Panc1 (cell line): ENCODE measurements around the gene SBF1. TPM values are rescaled to one million over a fixed set of nuclear protein-coding genes. Genes with fewer than 3 reads are reported as not detected.
A peak's percentile ranks its signal among the peaks of the same experiment; 100 is the strongest.

ENCODE experiments used
- ATAC-seq: fragments of 200-7000 bp; cut with Tn5 transposase; 2 replicates; pipeline ENCODE4 v1.9.1; 2020; ENCODE audit warnings: mild to moderate bottlenecking, moderate library complexity
- BruUV-seq: library from RNA; stranded (reverse); fragments of 400-500 nt; replicated peaks from 2 replicates; lab custom pipeline; 2021; lab: Mats Ljungman, UMichigan
- CTCF ChIA-PET: fragments of 300-600 bp; sonication (Branson Sonifier 250); formaldehyde crosslinking; loops from one replicate; lab custom pipeline; 2022; ENCODE audit warnings: antibody characterized with exemption; lab: Charles Lee
- POLR2A ChIA-PET: fragments of 300-600 bp; sonication (Branson Sonifier 250); formaldehyde crosslinking; loops from one replicate; lab custom pipeline; 2022; ENCODE audit warnings: antibody characterized with exemption; lab: Charles Lee
- DNase-seq: peaks from one replicate; pipeline ENCODE4 v3.0.0-alpha.2; 2010; ENCODE audit warnings: low read depth, low spot score
- H3K27ac ChIP-seq: 2 replicates; pipeline ENCODE4 v1.5.1; 2011; ENCODE audit warnings: mild to moderate bottlenecking, low read length, inconsistent platforms
- H3K27me3 ChIP-seq: fragments of 200-500 bp; sonication (Bioruptor generic); 2 replicates; pipeline ENCODE4 v1.6.0; 2014; ENCODE audit warnings: low read length, inconsistent platforms; ENCODE audit not compliant: control insufficient read depth, insufficient read depth
- H3K36me3 ChIP-seq: fragments of 200-500 bp; sonication (Bioruptor generic); 2 replicates; pipeline ENCODE4 v1.5.1; 2014; ENCODE audit warnings: inconsistent platforms, mild to moderate bottlenecking, low read length, moderate library complexity; ENCODE audit not compliant: control insufficient read depth, insufficient read depth
- H3K4me1 ChIP-seq: 2 replicates; pipeline ENCODE4 v1.5.1; 2011; ENCODE audit warnings: inconsistent platforms, mild to moderate bottlenecking, low read length, moderate library complexity; ENCODE audit not compliant: control insufficient read depth, insufficient read depth
- H3K4me3 ChIP-seq, 2 experiments: 2 replicates each; pipeline ENCODE4 v1.5.1; 2011 to 2012; ENCODE audit warnings: low read depth in 2 of 2, low read length in 2 of 2, mild to moderate bottlenecking in 2 of 2, inconsistent platforms in 1 of 2, moderate library complexity in 1 of 2
- H3K9me3 ChIP-seq: fragments of 200-500 bp; sonication (Bioruptor generic); 2 replicates; pipeline ENCODE4 v1.5.1; 2014; ENCODE audit warnings: low read depth, mild to moderate bottlenecking, inconsistent platforms, low read length, moderate library complexity; ENCODE audit not compliant: control insufficient read depth, insufficient read depth
- POLR2AphosphoS5 ChIP-seq: IDR thresholded peaks from 2 replicates; pipeline ENCODE4 v1.6.1; 2012; ENCODE audit warnings: mild to moderate bottlenecking, low read depth, low read length, moderate library complexity
- REST ChIP-seq, 2 experiments: IDR thresholded peaks; 2 replicates each; pipeline ENCODE4 v1.6.1; 2011 to 2012; ENCODE audit warnings: low read depth in 2 of 2, control low read depth in 1 of 2, low read length in 1 of 2, mild to moderate bottlenecking in 1 of 2, moderate library complexity in 1 of 2; ENCODE audit not compliant: insufficient read depth in 1 of 2
- SIN3A ChIP-seq: IDR thresholded peaks from 2 replicates; pipeline ENCODE4 v1.6.1; 2012; ENCODE audit warnings: low read depth, mild to moderate bottlenecking, low read length, moderate library complexity, borderline replicate concordance; ENCODE audit not compliant: insufficient read depth
- TCF7L2 ChIP-seq: IDR thresholded peaks from 2 replicates; pipeline ENCODE4 v1.6.1; 2011; ENCODE audit warnings: mild to moderate bottlenecking, low read depth, low read length, inconsistent platforms
- in situ Hi-C: cut with HindIII; loops from 2 replicates; pipeline ENCODE4 v1.10.0; 2016; ENCODE audit warnings: low sequenced_read_pairs, low pct_unique_long_range_greater_than_20kb
- intact Hi-C: fragments of 100-400 bp; cut with micrococcal nuclease; formaldehyde crosslinking; loops from one replicate; pipeline ENCODE4 v1.10.0; 2022; ENCODE audit not compliant: unreplicated experiment
- total RNA-seq: library from RNA; stranded (reverse); gene quantifications from one replicate; pipeline ENCODE4 v1.2.1, GENCODE V29; 2021; ENCODE audit not compliant: unreplicated experiment
- TF ChIP-seq, protein P1 (sequence below): fragments of 450-650 bp; IDR thresholded peaks from 2 replicates; pipeline ENCODE4 v1.5.1; 2017; ENCODE audit warnings: mild to moderate bottlenecking

Gene SBF1
- total RNA-seq, 1 experiment from 2014 or later = 59.2 TPM

DNA sequence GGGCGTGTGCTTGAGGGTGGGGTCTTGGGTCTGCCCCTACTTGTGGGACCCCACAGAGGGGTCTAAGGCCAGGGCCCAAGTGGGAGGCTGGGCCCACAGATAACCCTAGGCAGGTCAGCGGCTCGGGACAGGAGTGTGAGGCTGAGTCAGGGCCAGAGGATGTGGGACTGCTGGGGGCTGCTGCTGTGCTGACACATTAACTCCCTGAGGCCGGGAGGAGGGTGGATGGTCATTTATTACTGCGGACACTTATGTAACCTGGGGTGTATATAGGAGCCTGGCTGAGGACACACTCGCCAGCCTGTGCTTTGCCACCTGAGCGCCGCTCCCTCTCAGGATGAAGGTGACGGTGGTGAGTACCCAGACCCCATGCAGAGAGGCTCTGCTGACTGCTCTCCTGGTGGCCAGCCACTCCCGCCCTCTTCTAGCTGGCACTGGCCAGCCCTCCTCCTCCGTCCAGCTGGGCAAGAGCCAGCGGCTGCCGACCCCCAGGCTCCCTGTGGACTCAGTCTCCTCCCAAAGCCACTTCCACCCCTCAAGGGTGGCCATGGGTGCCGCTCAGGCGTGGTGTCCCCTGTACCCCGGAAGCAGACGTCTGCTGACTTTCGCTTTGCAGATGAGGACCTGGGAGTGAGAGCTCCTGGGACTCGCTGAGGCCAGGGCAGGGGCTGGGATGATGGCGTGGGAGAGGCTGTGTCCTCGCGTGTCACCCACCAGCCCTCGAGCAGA lies 11.9 kb upstream of the SBF1 start, which contains the start of gene MIOX:
Gene MIOX, plus strand, starts transcription at position 299 of the 729 bp plus-strand sequence. Its CDS starts 39 bp downstream, at position 338.
- DNase-seq (no peak), ATAC-seq (peak; percentile 68)
- CTCF ChIA-PET = no interaction called here
- H3K4me1 ChIP-seq = peaks cover 13% of the 10 kb centered on the region
- TF ChIP-seq, protein P1, sequence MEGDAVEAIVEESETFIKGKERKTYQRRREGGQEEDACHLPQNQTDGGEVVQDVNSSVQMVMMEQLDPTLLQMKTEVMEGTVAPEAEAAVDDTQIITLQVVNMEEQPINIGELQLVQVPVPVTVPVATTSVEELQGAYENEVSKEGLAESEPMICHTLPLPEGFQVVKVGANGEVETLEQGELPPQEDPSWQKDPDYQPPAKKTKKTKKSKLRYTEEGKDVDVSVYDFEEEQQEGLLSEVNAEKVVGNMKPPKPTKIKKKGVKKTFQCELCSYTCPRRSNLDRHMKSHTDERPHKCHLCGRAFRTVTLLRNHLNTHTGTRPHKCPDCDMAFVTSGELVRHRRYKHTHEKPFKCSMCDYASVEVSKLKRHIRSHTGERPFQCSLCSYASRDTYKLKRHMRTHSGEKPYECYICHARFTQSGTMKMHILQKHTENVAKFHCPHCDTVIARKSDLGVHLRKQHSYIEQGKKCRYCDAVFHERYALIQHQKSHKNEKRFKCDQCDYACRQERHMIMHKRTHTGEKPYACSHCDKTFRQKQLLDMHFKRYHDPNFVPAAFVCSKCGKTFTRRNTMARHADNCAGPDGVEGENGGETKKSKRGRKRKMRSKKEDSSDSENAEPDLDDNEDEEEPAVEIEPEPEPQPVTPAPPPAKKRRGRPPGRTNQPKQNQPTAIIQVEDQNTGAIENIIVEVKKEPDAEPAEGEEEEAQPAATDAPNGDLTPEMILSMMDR = no peak
- TF ChIP-seq TCF7L2 = no peak
- no peak for TF ChIP-seq SIN3A
- no peak for TF ChIP-seq REST (IDR thresholded peaks at IDR 0.05; ENCODE audit: insufficient read depth in 1 of 2, low read depth in 2 of 2, low read length in 1 of 2)
- TF ChIP-seq POLR2AphosphoS5 = no peak
- in situ Hi-C loops = no loop called here
- POLR2A ChIA-PET = no interaction called here
- no peaks in the 10 kb centered on the region for H3K36me3 ChIP-seq
- no peaks in the 10 kb centered on the region for H3K9me3 ChIP-seq
- H3K27me3 ChIP-seq = no peaks in the 10 kb centered on the region
- no peak within 1 kb of the TSS for H3K27ac ChIP-seq
- no TSS peak for BruUV-seq
- H3K4me3 ChIP-seq = no peak within 1 kb of the TSS
- intact Hi-C loops = no loop called here

- intact Hi-C loops = no loop called here
- in situ Hi-C loops = no loop called here
These were observed 10.6 kb upstream of the SBF1 start for GRCh38 chr22:50485221-50486131.

More at GRCh38 chr22:50485221-50486131, 10.6 kb upstream of the SBF1 start:
- H3K4me3 ChIP-seq = no peak overlapping the region
- BruUV-seq = TSS peak; percentile 87
- H3K4me1 ChIP-seq = peaks cover 13% of the 10 kb centered on the region
- H3K9me3 ChIP-seq = no peaks in the 10 kb centered on the region
- DNase-seq (no peak), ATAC-seq (0 out of 2 replicates have a peak, but pooled peaks have one; percentile 36)
- H3K36me3 ChIP-seq = no peaks in the 10 kb centered on the region
- POLR2A ChIA-PET = no interaction called here
- CTCF ChIA-PET = no interaction called here
- TF ChIP-seq REST (IDR thresholded peaks at IDR 0.05; ENCODE audit: insufficient read depth in 1 of 2, low read depth in 2 of 2, low read length in 1 of 2) (no peak), TCF7L2 (peak; percentile 82), SIN3A (no peak), POLR2AphosphoS5 (peak; percentile 38; the same call in 1 of the 2 replicates)
- TF ChIP-seq, protein P1 = no peak
- no peaks in the 10 kb centered on the region for H3K27me3 ChIP-seq
- H3K27ac ChIP-seq = no peak overlapping the region
